ENCODE data around the gene INPP5K. TPM values are rescaled to one million over a fixed set of nuclear protein-coding genes. Genes with fewer than 3 reads are reported as not detected.

The INPP5K gene
- total and polyA plus RNA-seq, 10 donors, result 22.3 to 107 (median 51.4) TPM

- peaks cover 24 to 88% (median 68%) of the 10 kb centered on the region in 6 donors for H3K4me1 ChIP-seq
- H3K36me3 ChIP-seq, result peaks cover 0 to 50% (median 3%) of the 10 kb centered on the region in 6 donors
- H3K9me3 ChIP-seq, result no peaks in the 10 kb centered on the region
- peak overlapping the region in 3 of 8 donors; percentile 42 to 86 (median 72) for H3K27ac ChIP-seq
- intact Hi-C loops (cut with DNase I; ENCODE audit: low total_unique reads), result no loop called here
- no peak for TF ChIP-seq POLR2A (IDR thresholded peaks at IDR 0.05)
- no peak for TF ChIP-seq POLR2AphosphoS5 (IDR thresholded peaks at IDR 0.05)
- no peak for TF ChIP-seq CTCF (IDR thresholded peaks at IDR 0.05 in 8 of 11, conservative IDR thresholded peaks at IDR 0.05 in 3 of 11)
- peak; percentile 61 for DNase-seq
- no peaks in the 10 kb centered on the region for H3K27me3 ChIP-seq (replicated peaks in 1 of 7)
- 75 to 91% (median 80%) methylated on average over 22 of the region's 22 CpGs for WGBS, 5 donors
- no peak overlapping the region for H3K4me3 ChIP-seq
These were observed 41.1 kb upstream of the INPP5K start for GRCh38 chr17:1557355-1558095.

- no peaks in the 10 kb centered on the region for H3K27me3 ChIP-seq (replicated peaks in 1 of 7)
- intact Hi-C loops (cut with DNase I; ENCODE audit: low total_unique reads), result no loop called here
- H3K27ac ChIP-seq, result peak overlapping the region; percentile 6 to 86 (median 48)
These were observed 39.4 kb upstream of the INPP5K start for GRCh38 chr17:1555651-1556471.

GRCh38 chr17:1554751-1555540 lies 38.5 kb upstream of the INPP5K start:
- Histone ChIP-seq H3K36me3 (peaks cover 0 to 76% (median 27%) of the 10 kb centered on the region in 6 donors), H3K27ac (peak overlapping the region; percentile 6 to 86 (median 48)), H3K27me3 (replicated peaks in 1 of 7) (no peaks in the 10 kb centered on the region), H3K4me3 (peak overlapping the region in 1 of 8 donors; percentile 35), H3K9me3 (no peaks in the 10 kb centered on the region), H3K4me1 (peaks cover 12 to 66% (median 48%) of the 10 kb centered on the region in 6 donors)
- WGBS, 5 donors, result 75 to 85% (median 81%) methylated on average over 9 of the region's 9 CpGs
- intact Hi-C loops (cut with DNase I; ENCODE audit: low total_unique reads), result no loop called here
- no peak for TF ChIP-seq POLR2A (IDR thresholded peaks at IDR 0.05)
- no peak for TF ChIP-seq POLR2AphosphoS5 (IDR thresholded peaks at IDR 0.05)
- no peak for TF ChIP-seq CTCF (IDR thresholded peaks at IDR 0.05 in 8 of 11, conservative IDR thresholded peaks at IDR 0.05 in 3 of 11)
- DNase-seq, result peak; percentile 54

More at GRCh38 chr17:1555651-1556471, 39.4 kb upstream of the INPP5K start:
- Histone ChIP-seq H3K9me3 (no peaks in the 10 kb centered on the region), H3K4me1 (peaks cover 15 to 76% (median 57%) of the 10 kb centered on the region in 6 donors), H3K36me3 (peaks cover 0 to 67% (median 18%) of the 10 kb centered on the region in 6 donors), H3K4me3 (peak overlapping the region in 2 of 8 donors; percentile 5 to 35)
- TF ChIP-seq POLR2A (IDR thresholded peaks at IDR 0.05), result no peak
- TF ChIP-seq POLR2AphosphoS5 (IDR thresholded peaks at IDR 0.05), result peak in 2 of 3 donors; percentile 34 to 42
- no peak for TF ChIP-seq CTCF (IDR thresholded peaks at IDR 0.05 in 8 of 11, conservative IDR thresholded peaks at IDR 0.05 in 3 of 11)
- WGBS, 5 donors, result 32 to 47% (median 40%) methylated on average over 15 of the region's 15 CpGs
- peak; percentile 88 for DNase-seq
